Measurements from ENCODE around the gene ELP4. TPM values are rescaled to one million over a fixed set of nuclear protein-coding genes. Genes with fewer than 3 reads are reported as not detected.
"Not testable (repeated sequence)": the region's sequence is repeated elsewhere in the genome, so short reads cannot be mapped to it uniquely, and the experiment has no call there.

The ELP4 gene
- total RNA-seq, 2 donors from 2014 or later: 14.0 to 15.6 TPM

DNA sequence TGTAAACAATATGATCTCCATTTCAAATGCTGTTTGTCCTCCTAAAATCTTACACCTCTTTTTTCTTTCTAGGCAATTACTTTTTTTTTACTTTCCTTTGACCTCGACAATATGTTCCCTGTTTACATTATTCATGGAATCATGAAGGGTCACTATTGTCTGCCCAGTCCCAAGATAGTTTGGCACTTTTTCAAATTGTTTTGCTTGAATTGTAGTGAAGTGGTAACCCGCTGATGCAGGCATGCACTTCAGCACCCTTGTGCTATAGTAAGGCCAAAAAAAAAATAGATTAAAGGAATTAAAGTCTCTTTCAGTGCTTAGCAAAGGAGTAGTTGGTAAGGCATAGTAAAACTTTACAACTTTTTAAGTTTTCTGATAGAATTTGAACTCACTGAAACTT, 210.7 kb downstream of the ELP4 start:
- no peak overlapping the region for H3K4me3 ChIP-seq
- H3K27me3 ChIP-seq: no peaks in the 10 kb centered on the region
- DNase-seq (ENCODE audit: low spot score): no peak
- no peaks in the 10 kb centered on the region for H3K9me3 ChIP-seq
- no peaks in the 10 kb centered on the region for H3K36me3 ChIP-seq
- TF ChIP-seq, protein P1, sequence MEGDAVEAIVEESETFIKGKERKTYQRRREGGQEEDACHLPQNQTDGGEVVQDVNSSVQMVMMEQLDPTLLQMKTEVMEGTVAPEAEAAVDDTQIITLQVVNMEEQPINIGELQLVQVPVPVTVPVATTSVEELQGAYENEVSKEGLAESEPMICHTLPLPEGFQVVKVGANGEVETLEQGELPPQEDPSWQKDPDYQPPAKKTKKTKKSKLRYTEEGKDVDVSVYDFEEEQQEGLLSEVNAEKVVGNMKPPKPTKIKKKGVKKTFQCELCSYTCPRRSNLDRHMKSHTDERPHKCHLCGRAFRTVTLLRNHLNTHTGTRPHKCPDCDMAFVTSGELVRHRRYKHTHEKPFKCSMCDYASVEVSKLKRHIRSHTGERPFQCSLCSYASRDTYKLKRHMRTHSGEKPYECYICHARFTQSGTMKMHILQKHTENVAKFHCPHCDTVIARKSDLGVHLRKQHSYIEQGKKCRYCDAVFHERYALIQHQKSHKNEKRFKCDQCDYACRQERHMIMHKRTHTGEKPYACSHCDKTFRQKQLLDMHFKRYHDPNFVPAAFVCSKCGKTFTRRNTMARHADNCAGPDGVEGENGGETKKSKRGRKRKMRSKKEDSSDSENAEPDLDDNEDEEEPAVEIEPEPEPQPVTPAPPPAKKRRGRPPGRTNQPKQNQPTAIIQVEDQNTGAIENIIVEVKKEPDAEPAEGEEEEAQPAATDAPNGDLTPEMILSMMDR (IDR thresholded peaks at IDR 0.05): no peak
- H3K27ac ChIP-seq: no peak overlapping the region
- no peaks in the 10 kb centered on the region for H3K4me1 ChIP-seq

DNA sequence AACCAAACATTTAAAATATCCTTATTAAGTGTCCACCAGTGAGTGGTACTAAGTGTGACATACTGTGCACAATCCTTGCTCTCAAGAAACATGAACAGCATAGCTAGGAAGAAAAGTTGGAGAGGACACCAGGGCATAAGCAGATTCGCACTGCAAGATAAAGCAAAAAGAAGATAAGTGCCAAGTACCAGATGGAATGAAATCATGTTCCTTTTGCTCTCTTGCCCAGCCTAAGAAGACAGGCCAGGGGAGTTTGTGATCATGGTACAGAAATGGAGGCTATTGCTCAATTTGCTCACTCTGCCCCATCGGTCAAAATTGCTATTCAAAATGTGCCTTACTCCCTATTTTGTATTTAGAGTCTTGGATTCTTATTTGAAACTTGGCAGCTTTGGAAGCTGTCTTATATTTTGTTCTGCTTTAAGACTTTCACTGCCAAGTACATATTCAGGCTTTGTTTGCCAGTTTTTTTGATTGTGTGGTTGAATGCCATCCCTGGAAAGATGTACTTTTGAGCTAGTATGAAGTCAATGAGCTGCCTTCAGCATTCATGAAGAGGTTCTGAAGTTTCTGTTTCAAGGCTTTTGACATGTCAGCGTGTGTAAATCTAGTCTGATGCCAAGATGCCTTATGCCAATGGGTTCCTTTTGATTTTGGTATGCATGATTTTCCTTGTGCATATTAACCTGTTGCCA, 211.3 kb downstream of the ELP4 start:
- Histone ChIP-seq H3K36me3 (no peaks in the 10 kb centered on the region), H3K9me3 (no peaks in the 10 kb centered on the region), H3K27ac (no peak overlapping the region), H3K4me3 (no peak overlapping the region), H3K27me3 (no peaks in the 10 kb centered on the region), H3K4me1 (no peaks in the 10 kb centered on the region)
- no peak for DNase-seq (ENCODE audit: low spot score)
- TF ChIP-seq, protein P1 (IDR thresholded peaks at IDR 0.05): no peak

GRCh38 chr11:31722754-31723153, 213.2 kb downstream of the ELP4 start:
- no peak for DNase-seq (ENCODE audit: low spot score)
- no peaks in the 10 kb centered on the region for H3K9me3 ChIP-seq
- no peak overlapping the region for H3K27ac ChIP-seq
- H3K4me1 ChIP-seq: no peaks in the 10 kb centered on the region
- H3K36me3 ChIP-seq: no peaks in the 10 kb centered on the region
- TF ChIP-seq, protein P1 (IDR thresholded peaks at IDR 0.05): no peak
- H3K4me3 ChIP-seq: no peak overlapping the region
- no peaks in the 10 kb centered on the region for H3K27me3 ChIP-seq

GRCh38 chr11:31725176-31725575, 215.6 kb downstream of the ELP4 start:
- H3K4me1 ChIP-seq: no peaks in the 10 kb centered on the region
- H3K9me3 ChIP-seq: no peaks in the 10 kb centered on the region
- no peak overlapping the region for H3K27ac ChIP-seq
- no peak for DNase-seq (ENCODE audit: low spot score)
- H3K4me3 ChIP-seq: no peak overlapping the region
- no peaks in the 10 kb centered on the region for H3K36me3 ChIP-seq
- TF ChIP-seq, protein P1 (IDR thresholded peaks at IDR 0.05): no peak
- no peaks in the 10 kb centered on the region for H3K27me3 ChIP-seq

- Histone ChIP-seq H3K27me3 (no peaks in the 10 kb centered on the region), H3K36me3 (no peaks in the 10 kb centered on the region), H3K4me3 (no peak overlapping the region), H3K27ac (no peak overlapping the region), H3K9me3 (no peaks in the 10 kb centered on the region), H3K4me1 (no peaks in the 10 kb centered on the region)
- TF ChIP-seq, protein P1 (IDR thresholded peaks at IDR 0.05): no peak
- no peak for DNase-seq (ENCODE audit: low spot score)
Observed at GRCh38 chr11:31728432-31728831, 218.9 kb downstream of the ELP4 start.

DNA sequence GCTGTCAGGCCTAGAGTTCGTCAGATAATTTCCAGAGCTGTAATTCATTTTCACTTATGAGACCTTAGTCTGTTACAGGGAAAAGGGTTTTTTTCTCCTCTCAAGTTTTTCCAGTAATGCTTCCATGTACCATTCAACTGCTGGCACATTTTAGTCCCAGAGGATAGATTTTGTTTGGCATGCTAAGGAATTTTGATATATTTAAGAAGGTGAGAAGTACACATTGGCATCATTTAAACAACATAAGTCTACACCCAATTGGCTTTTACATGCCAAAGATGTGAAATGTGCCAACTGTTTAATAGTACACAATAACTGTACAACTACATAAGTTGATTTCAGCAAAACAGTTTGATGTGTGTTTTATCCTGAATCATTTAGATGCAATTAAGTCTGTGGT, 230.6 kb downstream of the ELP4 start:
- no peaks in the 10 kb centered on the region for H3K27me3 ChIP-seq
- H3K36me3 ChIP-seq: no peaks in the 10 kb centered on the region
- H3K4me3 ChIP-seq: no peak overlapping the region
- H3K27ac ChIP-seq: no peak overlapping the region
- DNase-seq (ENCODE audit: low spot score): no peak
- no peaks in the 10 kb centered on the region for H3K4me1 ChIP-seq
- TF ChIP-seq, protein P1 (IDR thresholded peaks at IDR 0.05): no peak
- peaks cover 0 to 5% of the 10 kb centered on the region in 2 donors for H3K9me3 ChIP-seq

GRCh38 chr11:31740731-31741368, 231.3 kb downstream of the ELP4 start:
- H3K36me3 ChIP-seq; H3K27ac ChIP-seq; H3K27me3 ChIP-seq; DNase-seq (ENCODE audit: low spot score); H3K4me1 ChIP-seq; H3K9me3 ChIP-seq; H3K4me3 ChIP-seq: not testable (repeated sequence)

All from right atrium auricular region (tissue), 2 donors.